ENCODE data around the gene CDH4.
"Not testable (repeated sequence)": the region's sequence is repeated elsewhere in the genome, so short reads cannot be mapped to it uniquely, and the experiment has no call there.

Gene CDH4

GRCh38 chr20:61934716-61935530, 682.9 kb downstream of the CDH4 start:
- TF ChIP-seq POLR2A (IDR thresholded peaks at IDR 0.05; ENCODE audit: low read length) (no peak), GATA1 (IDR thresholded peaks at IDR 0.05; ENCODE audit: low read depth, low read length) (no peak)
- no peak for DNase-seq

- no peak for TF ChIP-seq GATA1 (IDR thresholded peaks at IDR 0.05; ENCODE audit: low read depth, low read length)
- TF ChIP-seq POLR2A (IDR thresholded peaks at IDR 0.05; ENCODE audit: low read length) = no peak
- no peak for DNase-seq
Observed at GRCh38 chr20:61935926-61936700, 684.1 kb downstream of the CDH4 start.

GRCh38 chr20:61936701-61937131, 684.7 kb downstream of the CDH4 start:
- no peak for TF ChIP-seq POLR2A (IDR thresholded peaks at IDR 0.05; ENCODE audit: low read length)
- TF ChIP-seq GATA1 (IDR thresholded peaks at IDR 0.05; ENCODE audit: low read depth, low read length) = no peak
- no peak for DNase-seq

GRCh38 chr20:61937146-61937962, 685.3 kb downstream of the CDH4 start:
- no peak for TF ChIP-seq POLR2A (IDR thresholded peaks at IDR 0.05; ENCODE audit: low read length)
- TF ChIP-seq GATA1 (IDR thresholded peaks at IDR 0.05; ENCODE audit: low read depth, low read length) = no peak
- DNase-seq = no peak

- DNase-seq = no peak
- TF ChIP-seq GATA1 (IDR thresholded peaks at IDR 0.05; ENCODE audit: low read depth, low read length) (no peak), POLR2A (IDR thresholded peaks at IDR 0.05; ENCODE audit: low read length) (no peak)
Observed at GRCh38 chr20:61937963-61938838, 686.1 kb downstream of the CDH4 start.

- TF ChIP-seq GATA1 (IDR thresholded peaks at IDR 0.05; ENCODE audit: low read depth, low read length) = no peak
- no peak for TF ChIP-seq POLR2A (IDR thresholded peaks at IDR 0.05; ENCODE audit: low read length)
- DNase-seq = no peak
Observed at GRCh38 chr20:61938839-61939690, 687.0 kb downstream of the CDH4 start.

- TF ChIP-seq POLR2A (IDR thresholded peaks at IDR 0.05; ENCODE audit: low read length) = no peak
- TF ChIP-seq GATA1 (IDR thresholded peaks at IDR 0.05; ENCODE audit: low read depth, low read length) = no peak
- no peak for DNase-seq
Observed at GRCh38 chr20:61939691-61940360, 687.8 kb downstream of the CDH4 start.

- no peak for DNase-seq
- TF ChIP-seq GATA1 (IDR thresholded peaks at IDR 0.05; ENCODE audit: low read depth, low read length) (no peak), POLR2A (IDR thresholded peaks at IDR 0.05; ENCODE audit: low read length) (no peak)
Observed at GRCh38 chr20:61940491-61940890, 688.4 kb downstream of the CDH4 start.

- DNase-seq = no peak
- no peak for TF ChIP-seq POLR2A (IDR thresholded peaks at IDR 0.05; ENCODE audit: low read length)
- no peak for TF ChIP-seq GATA1 (IDR thresholded peaks at IDR 0.05; ENCODE audit: low read depth, low read length)
Observed at GRCh38 chr20:61940976-61941720, 689.1 kb downstream of the CDH4 start.

GRCh38 chr20:61941721-61942405, 689.8 kb downstream of the CDH4 start:
- DNase-seq = no peak
- TF ChIP-seq POLR2A (IDR thresholded peaks at IDR 0.05; ENCODE audit: low read length) = no peak

GRCh38 chr20:61942526-61942925, 690.5 kb downstream of the CDH4 start:
- TF ChIP-seq POLR2A (IDR thresholded peaks at IDR 0.05; ENCODE audit: low read length) = no peak
- no peak for TF ChIP-seq GATA1 (IDR thresholded peaks at IDR 0.05; ENCODE audit: low read depth, low read length)
- DNase-seq = no peak

- DNase-seq = not testable (repeated sequence)
Observed at GRCh38 chr20:61944967-61945366, 692.9 kb downstream of the CDH4 start.

GRCh38 chr20:61945495-61945894, 693.4 kb downstream of the CDH4 start:
- not testable (repeated sequence) for DNase-seq

- DNase-seq = not testable (repeated sequence)
Observed at GRCh38 chr20:61948056-61948455, 696.0 kb downstream of the CDH4 start.
